Medulla oblongata (tissue), 1 donor: ENCODE results near the gene LMO3.

ENCODE experiments used
- DNase-seq: peaks from one replicate; pipeline ENCODE4 v3.0.0-alpha.2; 2015; ENCODE audit errors: extremely low spot score

The LMO3 gene

GRCh38 chr12:16600525-16600924 is 5.4 kb downstream of the LMO3 start:
- DNase-seq: no peak

- no peak for DNase-seq
Measured at GRCh38 chr12:16599081-16599480, 6.9 kb downstream of the LMO3 start.

- DNase-seq: no peak
Measured at GRCh38 chr12:16594797-16595196, 11.2 kb downstream of the LMO3 start.

- DNase-seq: no peak
Measured at GRCh38 chr12:16593546-16593945, 12.4 kb downstream of the LMO3 start.

GRCh38 chr12:16590645-16591044 is 15.3 kb downstream of the LMO3 start:
- no peak for DNase-seq

- DNase-seq: no peak
Measured at GRCh38 chr12:16588812-16589211, 17.1 kb downstream of the LMO3 start.

GRCh38 chr12:16587514-16587913 is 18.4 kb downstream of the LMO3 start:
- DNase-seq: peak; percentile 6

GRCh38 chr12:16587110-16587453 is 18.9 kb downstream of the LMO3 start:
- no peak for DNase-seq

- DNase-seq: peak; percentile 9
Measured at GRCh38 chr12:16586350-16587109, 19.4 kb downstream of the LMO3 start.

GRCh38 chr12:16585781-16586180 is 20.2 kb downstream of the LMO3 start:
- DNase-seq: no peak

GRCh38 chr12:16583969-16584745 is 21.8 kb downstream of the LMO3 start:
- DNase-seq: no peak

- DNase-seq: no peak
Measured at GRCh38 chr12:16581416-16581815, 24.5 kb downstream of the LMO3 start.

- DNase-seq: no peak
Measured at GRCh38 chr12:16579041-16579440, 26.9 kb downstream of the LMO3 start.

- DNase-seq: no peak
Measured at GRCh38 chr12:16573398-16574077, 32.4 kb downstream of the LMO3 start.

- DNase-seq: no peak
Measured at GRCh38 chr12:16568873-16569272, 37.1 kb downstream of the LMO3 start.

GRCh38 chr12:16564675-16565074 is 41.3 kb downstream of the LMO3 start:
- no peak for DNase-seq

- no peak for DNase-seq
Measured at GRCh38 chr12:16563504-16563903, 42.5 kb downstream of the LMO3 start.

GRCh38 chr12:16562921-16563320 is 43.0 kb downstream of the LMO3 start:
- no peak for DNase-seq

- DNase-seq: no peak
Measured at GRCh38 chr12:16562435-16562834, 43.5 kb downstream of the LMO3 start.

GRCh38 chr12:16560273-16560672 is 45.7 kb downstream of the LMO3 start:
- no peak for DNase-seq

- no peak for DNase-seq
Measured at GRCh38 chr12:16555630-16556029, 50.3 kb downstream of the LMO3 start.

- no peak for DNase-seq
Measured at GRCh38 chr12:16553457-16553856, 52.5 kb downstream of the LMO3 start.

- no peak for DNase-seq
Measured at GRCh38 chr12:16552301-16552700, 53.7 kb downstream of the LMO3 start.
